ENCODE results near the gene KNSTRN. TPM values are rescaled to one million over a fixed set of nuclear protein-coding genes. Genes with fewer than 3 reads are reported as not detected.
A peak's percentile ranks its signal among the peaks of the same experiment; 100 is the strongest.

The KNSTRN gene
- total RNA-seq, 1 donor from 2014 or later = 31.1 TPM

- no peak overlapping the region for H3K27ac Mint-ChIP-seq
Observed at GRCh38 chr15:40418126-40418525, 35.6 kb downstream of the KNSTRN start.

GRCh38 chr15:40420071-40420713, 37.7 kb downstream of the KNSTRN start:
- peaks cover 16% of the 10 kb centered on the region for H3K4me1 Mint-ChIP-seq
- no peak overlapping the region for H3K4me3 Mint-ChIP-seq
- peaks cover 10% of the 10 kb centered on the region for H3K36me3 Mint-ChIP-seq
- no peaks in the 10 kb centered on the region for H3K27me3 Mint-ChIP-seq (ENCODE audit: low read depth)
- H3K27ac Mint-ChIP-seq = no peak overlapping the region
- no peaks in the 10 kb centered on the region for H3K9me3 Mint-ChIP-seq
- TF ChIP-seq CTCF (IDR thresholded peaks at IDR 0.05; ENCODE audit: unreplicated experiment) = no peak
- DNase-seq (ENCODE audit: low spot score in 2 of 2, unreplicated experiment in 2 of 2) = no peak

More at GRCh38 chr15:40418126-40418525, 35.6 kb downstream of the KNSTRN start:
- H3K36me3 Mint-ChIP-seq = peaks cover 18% of the 10 kb centered on the region
- no peaks in the 10 kb centered on the region for H3K9me3 Mint-ChIP-seq
- H3K27me3 Mint-ChIP-seq (ENCODE audit: low read depth) = no peaks in the 10 kb centered on the region
- peaks cover 16% of the 10 kb centered on the region for H3K4me1 Mint-ChIP-seq
- H3K4me3 Mint-ChIP-seq = no peak overlapping the region
- no peak for TF ChIP-seq CTCF (IDR thresholded peaks at IDR 0.05; ENCODE audit: unreplicated experiment)
- DNase-seq (ENCODE audit: low spot score in 2 of 2, unreplicated experiment in 2 of 2) = no peak

- no peak overlapping the region for H3K27ac Mint-ChIP-seq
- DNase-seq (ENCODE audit: low spot score in 2 of 2, unreplicated experiment in 2 of 2) = peak in 1 of 2 experiments; percentile 47
Observed at GRCh38 chr15:40420793-40421192, 38.3 kb downstream of the KNSTRN start.

GRCh38 chr15:40421246-40422157, 39.0 kb downstream of the KNSTRN start:
- no peak overlapping the region for H3K27ac Mint-ChIP-seq
- peaks cover 7% of the 10 kb centered on the region for H3K36me3 Mint-ChIP-seq
- peak; percentile 76 for TF ChIP-seq CTCF (IDR thresholded peaks at IDR 0.05; ENCODE audit: unreplicated experiment)
- no peaks in the 10 kb centered on the region for H3K9me3 Mint-ChIP-seq
- no peak overlapping the region for H3K4me3 Mint-ChIP-seq
- DNase-seq (ENCODE audit: low spot score in 2 of 2, unreplicated experiment in 2 of 2) = peak in 1 of 2 experiments; percentile 82
- no peaks in the 10 kb centered on the region for H3K27me3 Mint-ChIP-seq (ENCODE audit: low read depth)
- peaks cover 16% of the 10 kb centered on the region for H3K4me1 Mint-ChIP-seq

More at GRCh38 chr15:40420793-40421192, 38.3 kb downstream of the KNSTRN start:
- no peak for TF ChIP-seq CTCF (IDR thresholded peaks at IDR 0.05; ENCODE audit: unreplicated experiment)
- Mint-ChIP-seq H3K4me1 (peaks cover 16% of the 10 kb centered on the region), H3K36me3 (peaks cover 7% of the 10 kb centered on the region), H3K9me3 (no peaks in the 10 kb centered on the region), H3K27me3 (ENCODE audit: low read depth) (no peaks in the 10 kb centered on the region), H3K4me3 (no peak overlapping the region)

- H3K36me3 Mint-ChIP-seq = no peaks in the 10 kb centered on the region
- TF ChIP-seq CTCF (IDR thresholded peaks at IDR 0.05; ENCODE audit: unreplicated experiment) = no peak
- H3K9me3 Mint-ChIP-seq = no peaks in the 10 kb centered on the region
- peaks cover 10% of the 10 kb centered on the region for H3K27me3 Mint-ChIP-seq (ENCODE audit: low read depth)
- no peak overlapping the region for H3K27ac Mint-ChIP-seq
- no peak overlapping the region for H3K4me3 Mint-ChIP-seq
- peaks cover 16% of the 10 kb centered on the region for H3K4me1 Mint-ChIP-seq
- no peak for DNase-seq (ENCODE audit: low spot score in 2 of 2, unreplicated experiment in 2 of 2)
Observed at GRCh38 chr15:40424483-40425115, 42.1 kb downstream of the KNSTRN start.
